HG03159 (cell line): Measurements from ENCODE around the gene GAS6.
"Not testable (repeated sequence)": the region's sequence is repeated elsewhere in the genome, so short reads cannot be mapped to it uniquely, and the experiment has no call there.

Experiments
- ATAC-seq: cut with Tn5 transposase; IDR thresholded peaks from one replicate; pipeline ENCODE4 v1.9.1; 2021; ENCODE audit warnings: mild to moderate bottlenecking, moderate library complexity; ENCODE audit not compliant: unreplicated experiment

GAS6 gene

GRCh38 chr13:113874579-113875428, 10.9 kb upstream of the GAS6 start:
- ATAC-seq: no peak

DNA sequence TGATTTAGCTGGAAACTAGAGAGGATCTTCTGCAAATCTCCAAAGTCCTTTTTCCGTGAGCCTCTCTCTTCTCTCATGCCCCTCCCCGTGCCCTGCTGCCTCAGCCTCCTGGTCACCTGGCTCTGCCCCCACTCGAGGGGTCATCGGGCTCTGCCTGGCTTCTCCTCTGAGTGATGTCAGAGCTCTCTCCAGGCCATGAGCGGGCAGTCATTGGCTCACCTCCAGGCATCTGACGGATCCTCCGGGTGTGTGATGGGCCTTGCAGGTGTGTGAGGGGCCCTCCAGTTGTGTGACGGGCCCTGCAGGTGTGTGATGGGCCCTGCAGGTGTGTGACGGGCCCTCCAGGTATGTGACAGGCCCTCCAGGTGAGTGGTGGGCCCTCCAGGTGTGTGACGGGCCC, 10.3 kb upstream of the GAS6 start:
- no peak for ATAC-seq

DNA sequence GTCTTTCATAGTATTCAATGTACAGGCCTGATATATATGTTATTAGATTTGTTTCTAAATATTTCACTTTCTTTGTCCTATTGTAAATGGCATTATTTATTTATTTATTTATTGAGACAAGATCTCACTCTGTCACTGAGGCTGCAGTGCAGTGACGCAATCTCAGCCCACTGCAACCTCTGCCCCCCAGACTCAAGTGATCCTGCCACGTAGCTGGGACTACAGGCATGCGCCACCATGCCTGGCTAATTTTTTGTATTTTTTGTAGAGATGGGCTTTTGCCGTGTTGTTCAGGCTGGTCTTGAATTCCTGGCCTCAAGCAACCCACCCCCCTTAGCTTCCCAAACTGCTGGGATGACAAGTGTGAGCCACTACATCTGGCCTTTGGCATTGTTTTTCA, 5.4 kb upstream of the GAS6 start:
- ATAC-seq: no peak

GRCh38 chr13:113867913-113868312, 4.0 kb upstream of the GAS6 start:
- ATAC-seq: not testable (repeated sequence)

- no peak for ATAC-seq
Measured at GRCh38 chr13:113865427-113865826, 1.6 kb upstream of the GAS6 start.

DNA sequence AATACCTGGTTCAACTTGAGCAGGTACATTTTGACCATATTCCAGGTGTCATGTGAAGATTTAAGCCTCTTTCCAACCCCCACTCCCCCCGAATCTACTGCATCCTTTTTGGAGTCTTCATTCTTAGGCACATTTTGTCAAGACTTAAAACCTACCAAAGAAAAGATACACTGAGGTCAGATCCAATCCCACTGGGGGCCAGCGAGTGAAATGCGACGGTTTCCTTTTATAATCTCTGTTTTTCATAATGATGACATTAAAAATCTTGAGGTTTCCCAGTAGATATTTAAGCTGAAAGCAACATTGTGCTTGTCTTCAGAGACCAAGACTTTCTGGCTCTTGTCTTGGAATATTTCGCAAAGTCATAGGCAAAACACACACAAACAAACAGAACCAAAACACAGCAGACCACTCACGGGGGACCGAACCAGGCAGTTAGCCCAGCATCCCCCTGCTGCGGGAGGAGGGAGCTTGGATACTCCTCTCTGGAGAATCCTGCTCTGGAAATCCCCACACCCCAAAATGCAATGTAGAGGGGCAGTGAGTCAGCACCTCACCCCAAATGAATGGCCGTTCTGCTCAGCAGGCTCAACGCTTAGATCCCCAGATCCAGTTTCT, 506 bp upstream of the GAS6 start:
- ATAC-seq: no peak

DNA sequence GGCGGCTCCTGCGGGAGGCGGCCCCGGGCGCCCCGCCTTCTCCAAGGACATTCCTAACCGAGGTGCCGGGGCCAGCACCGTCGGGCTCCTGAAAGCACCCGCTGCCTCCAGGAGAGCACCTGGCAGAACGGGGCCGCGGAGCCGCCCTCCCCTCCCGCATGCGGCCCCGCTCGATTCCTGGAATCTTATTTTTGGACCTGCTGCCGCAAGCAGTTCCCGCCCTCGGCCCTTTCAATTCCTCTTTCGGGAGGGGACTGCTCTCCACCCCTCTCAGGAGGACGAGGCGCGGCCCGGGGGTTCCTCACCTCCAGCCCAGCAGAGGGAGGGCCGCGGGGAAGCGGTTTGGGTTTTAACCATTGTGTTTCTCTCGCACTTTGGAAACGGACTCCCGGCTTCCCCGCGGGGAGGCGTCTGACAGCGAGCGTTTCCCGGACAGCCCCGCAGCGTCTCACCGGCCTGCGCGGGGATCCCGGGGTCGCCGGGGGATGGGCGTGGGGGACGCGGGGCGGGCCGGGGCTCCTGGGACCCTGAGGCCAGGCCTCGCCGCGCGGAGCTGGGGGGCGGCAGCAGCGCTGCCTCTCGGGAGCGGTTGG, 849 bp downstream of the GAS6 start:
- no peak for ATAC-seq

GRCh38 chr13:113862191-113862930, 1.5 kb downstream of the GAS6 start:
- no peak for ATAC-seq

DNA sequence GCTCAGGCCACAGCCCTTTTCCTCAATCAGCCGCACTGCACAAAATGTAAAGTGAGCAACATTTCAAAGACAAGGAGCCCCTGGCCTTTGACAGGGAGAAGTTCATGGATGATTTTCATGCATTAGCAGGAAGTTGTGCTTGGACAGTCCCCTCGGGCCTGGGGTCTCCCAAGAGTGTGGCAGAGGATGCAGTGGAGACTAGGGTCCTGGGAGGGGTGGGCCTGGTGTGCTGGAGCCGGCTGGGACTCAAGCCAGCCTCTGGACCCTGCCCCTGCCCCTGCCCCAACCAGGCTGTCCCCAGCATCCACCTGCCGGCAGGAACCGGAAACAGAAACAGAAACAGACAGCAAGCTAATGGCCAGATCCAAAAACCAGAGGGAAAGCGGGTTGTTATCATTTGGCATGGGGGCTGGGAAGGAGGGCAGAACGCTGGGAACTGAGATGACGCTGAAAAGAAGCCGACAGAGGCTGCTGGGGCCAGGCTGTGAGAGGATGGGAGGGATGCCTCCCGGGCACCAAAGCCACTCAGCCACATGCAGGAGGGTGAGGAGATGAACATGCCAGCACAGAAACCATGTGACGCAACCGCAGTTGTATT, 2.3 kb downstream of the GAS6 start:
- ATAC-seq: no peak

GRCh38 chr13:113860665-113861432, 3.0 kb downstream of the GAS6 start:
- no peak for ATAC-seq

GRCh38 chr13:113860051-113860664, 3.7 kb downstream of the GAS6 start:
- no peak for ATAC-seq

DNA sequence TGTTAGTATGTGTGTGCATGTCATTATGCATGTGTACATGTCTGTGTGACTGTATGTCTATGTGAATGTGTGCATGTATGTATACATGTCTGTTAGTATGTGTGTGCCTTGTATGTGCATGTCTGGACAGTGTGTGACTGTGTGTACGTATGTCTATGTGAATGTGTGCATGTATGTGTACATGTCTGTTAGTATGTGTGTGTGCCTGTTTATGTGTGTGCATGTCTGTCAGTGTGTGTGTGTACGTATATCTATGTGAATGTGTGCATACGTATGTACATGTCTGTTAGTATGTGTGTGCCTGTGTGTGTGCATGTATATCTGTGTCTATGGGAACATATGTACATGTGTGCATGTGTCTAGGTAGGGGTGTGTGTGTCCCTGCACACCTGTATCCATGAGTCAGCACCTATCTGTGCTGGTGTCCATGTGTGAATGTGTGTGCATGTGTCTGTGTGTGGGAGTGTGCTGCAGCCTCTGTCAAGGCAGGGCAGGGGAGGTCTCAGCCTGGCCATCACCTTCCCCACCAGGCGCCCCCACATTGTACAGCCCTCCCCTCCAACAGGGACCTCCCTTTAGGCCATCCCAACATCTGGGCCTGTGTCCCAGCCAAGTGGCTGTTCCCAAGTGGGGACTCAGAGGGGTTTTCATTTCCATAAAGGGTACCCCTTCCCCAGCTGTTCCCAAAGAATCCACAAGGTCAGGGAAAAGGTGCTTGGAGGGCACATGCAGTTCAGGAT, 4.4 kb downstream of the GAS6 start:
- ATAC-seq: no peak

DNA sequence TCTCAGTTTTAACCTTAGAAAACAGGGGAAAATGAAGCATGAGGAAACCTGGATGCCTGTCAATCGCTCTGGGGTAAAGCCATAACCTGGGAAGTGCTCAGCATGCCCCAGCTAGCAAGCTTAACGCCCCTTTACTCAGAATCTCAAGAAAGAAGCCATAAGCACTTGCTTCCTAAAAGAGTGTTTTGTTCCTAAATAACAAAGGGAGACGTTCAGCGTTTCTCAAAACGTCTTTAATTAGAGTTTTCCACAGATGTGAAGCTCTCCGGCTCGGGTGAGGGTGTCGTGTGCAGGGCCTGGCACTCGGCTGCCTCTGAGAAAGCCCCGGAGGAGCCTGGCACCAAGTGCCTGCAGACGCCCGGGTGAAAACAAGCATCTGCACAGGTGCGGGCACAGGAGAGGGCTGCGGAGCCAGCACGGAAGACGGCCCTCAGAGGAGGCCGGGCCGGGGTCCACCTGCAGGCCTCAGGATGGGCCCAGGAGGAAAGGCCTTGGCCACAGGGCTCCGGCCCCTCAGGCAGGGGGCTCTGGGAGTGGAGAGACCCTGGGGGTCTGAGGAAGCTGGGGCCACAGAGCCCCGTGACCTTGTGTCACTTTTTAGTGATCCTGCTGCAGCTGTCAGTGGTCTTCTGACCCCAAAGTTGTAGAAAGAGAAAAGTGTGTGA, 6.2 kb downstream of the GAS6 start:
- ATAC-seq: no peak

DNA sequence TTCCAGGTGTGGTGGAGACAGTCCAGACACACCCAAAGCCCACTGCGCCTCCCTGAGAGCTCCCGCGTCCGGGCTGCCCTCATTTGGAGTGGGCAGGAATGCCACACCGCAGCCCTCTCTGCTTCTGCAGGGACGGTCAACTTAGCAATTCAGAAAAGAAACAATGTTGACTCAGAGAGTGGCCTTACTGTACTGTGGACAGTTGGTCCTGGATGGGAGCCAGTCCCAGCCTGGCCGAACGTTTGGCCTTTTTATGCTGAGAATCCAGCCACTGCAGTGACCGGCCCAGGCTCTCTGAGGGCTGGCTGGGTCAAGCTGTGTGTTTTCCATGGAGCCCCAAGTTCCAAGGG, 7.2 kb downstream of the GAS6 start:
- ATAC-seq: no peak

- ATAC-seq: no peak
Measured at GRCh38 chr13:113855931-113856715, 7.8 kb downstream of the GAS6 start.

DNA sequence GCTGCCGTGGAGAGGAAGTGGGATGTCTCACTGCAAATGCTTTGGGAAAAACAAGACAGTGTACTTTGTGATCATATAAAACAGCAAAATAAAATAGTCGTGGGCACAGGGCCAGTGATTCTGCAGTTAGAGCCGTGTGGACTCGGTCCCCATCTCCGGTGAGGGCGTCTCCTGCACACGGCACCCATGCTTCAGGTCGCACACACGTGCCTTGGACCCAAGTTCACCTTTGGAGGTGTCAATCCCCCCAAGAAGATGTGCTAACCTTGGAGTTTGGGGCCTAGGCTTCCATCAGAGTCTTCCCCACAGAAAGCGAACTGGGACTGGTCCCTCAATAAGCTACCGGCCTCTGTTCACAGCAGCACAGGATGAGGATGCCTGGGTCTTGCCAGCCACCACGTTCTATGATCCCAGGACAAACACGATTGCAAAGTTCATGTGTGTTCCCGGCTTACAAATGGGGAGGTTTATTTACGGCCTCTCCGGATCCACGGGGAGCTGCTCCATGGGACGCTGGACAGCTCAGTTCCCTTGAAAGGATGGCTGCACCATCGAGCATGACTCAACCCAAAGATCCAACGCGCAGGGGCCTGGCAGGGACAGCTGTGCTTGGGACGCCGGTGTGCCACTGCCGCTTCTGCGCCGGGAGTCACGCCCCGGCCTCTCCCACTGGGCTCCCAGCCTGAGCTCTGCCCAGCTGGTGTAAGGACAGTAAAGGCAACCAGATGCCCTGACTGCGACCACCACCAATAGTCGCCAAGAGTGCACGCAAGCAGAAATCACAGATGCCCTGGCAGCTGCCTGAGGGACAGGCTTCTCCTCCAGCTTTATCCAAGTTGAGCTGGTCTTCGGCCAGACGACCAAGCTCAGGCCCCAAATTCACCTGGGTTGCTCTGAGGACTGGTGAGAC, 8.6 kb downstream of the GAS6 start:
- no peak for ATAC-seq
